H9 (cell line): ENCODE measurements around the gene AXIN1. TPM values are rescaled to one million over a fixed set of nuclear protein-coding genes. Genes with fewer than 3 reads are reported as not detected.

ENCODE experiments used
- DNase-seq: peaks from one replicate; pipeline ENCODE4 v3.0.0-alpha.2; 2017
- H2AFZ ChIP-seq: one replicate; pipeline ENCODE4 v1.6.1; 2013; ENCODE audit warnings: mild to moderate bottlenecking, low read length, control low read depth, moderate library complexity
- H2AK5ac ChIP-seq: 2 replicates; pipeline ENCODE4 v1.6.1; 2013; ENCODE audit warnings: low read length, control low read depth, mixed read lengths; ENCODE audit not compliant: insufficient read length
- H2BK120ac ChIP-seq: one replicate; pipeline ENCODE4 v1.6.1; 2013; ENCODE audit warnings: low read depth, mild to moderate bottlenecking, low read length, control low read depth, inconsistent platforms; ENCODE audit not compliant: poor library complexity, severe bottlenecking
- H2BK12ac ChIP-seq: 2 replicates; pipeline ENCODE4 v1.6.1; 2013; ENCODE audit warnings: low read length, control low read depth, mixed read lengths, low read depth; ENCODE audit not compliant: insufficient read length
- H2BK15ac ChIP-seq: 2 replicates; pipeline ENCODE4 v1.6.1; 2013; ENCODE audit warnings: low read depth, low read length, control low read depth
- H2BK20ac ChIP-seq: one replicate; pipeline ENCODE4 v1.6.1; 2013; ENCODE audit warnings: low read depth, mild to moderate bottlenecking, low read length, control low read depth, inconsistent platforms; ENCODE audit not compliant: poor library complexity, severe bottlenecking
- H2BK5ac ChIP-seq: 2 replicates; pipeline ENCODE4 v1.6.1; 2013; ENCODE audit warnings: low read length, control low read depth, mixed read lengths; ENCODE audit not compliant: insufficient read length
- H3K14ac ChIP-seq: 2 replicates; pipeline ENCODE4 v1.6.1; 2013; ENCODE audit warnings: low read length, control low read depth; ENCODE audit not compliant: insufficient read depth
- H3K18ac ChIP-seq: 2 replicates; pipeline ENCODE4 v1.6.1; 2013; ENCODE audit warnings: low read depth, mild to moderate bottlenecking, mixed read lengths, low read length, control low read depth; ENCODE audit not compliant: insufficient read length
- H3K23ac ChIP-seq: 2 replicates; pipeline ENCODE4 v1.6.1; 2013; ENCODE audit warnings: low read length, control low read depth, mixed read lengths, low read depth; ENCODE audit not compliant: insufficient read length
- H3K23me2 ChIP-seq: 2 replicates; pipeline ENCODE4 v1.6.1; 2013; ENCODE audit warnings: low read depth, mild to moderate bottlenecking, mixed read lengths, low read length, control low read depth; ENCODE audit not compliant: insufficient read length, poor library complexity, severe bottlenecking
- H3K27ac ChIP-seq: 2 replicates; pipeline ENCODE4 v1.5.1; 2013; ENCODE audit warnings: low read length, control low read depth, mixed read lengths, low read depth; ENCODE audit not compliant: insufficient read length
- H3K27me3 ChIP-seq: 2 replicates; pipeline ENCODE4 v1.6.1; 2013; ENCODE audit warnings: low read length, control low read depth, inconsistent platforms; ENCODE audit not compliant: insufficient read depth
- H3K4ac ChIP-seq: 2 replicates; pipeline ENCODE4 v1.6.1; 2013; ENCODE audit warnings: low read depth, mild to moderate bottlenecking, control low read depth, inconsistent platforms, low read length, moderate library complexity
- H3K4me1 ChIP-seq: 2 replicates; pipeline ENCODE4 v1.6.1; 2013; ENCODE audit warnings: low read length, control low read depth, inconsistent platforms; ENCODE audit not compliant: insufficient read depth
- H3K4me2 ChIP-seq: 2 replicates; pipeline ENCODE4 v1.6.1; 2013; ENCODE audit warnings: low read length, control low read depth, mixed read lengths; ENCODE audit not compliant: insufficient read length, insufficient read depth
- H3K56ac ChIP-seq: 2 replicates; pipeline ENCODE4 v1.6.1; 2013; ENCODE audit warnings: low read depth, mild to moderate bottlenecking, mixed read lengths, low read length, control low read depth; ENCODE audit not compliant: insufficient read length
- H3K79me1 ChIP-seq: 2 replicates; pipeline ENCODE4 v1.6.1; 2013; ENCODE audit warnings: low read depth, mild to moderate bottlenecking, moderate library complexity, low read length, control low read depth, inconsistent platforms; ENCODE audit not compliant: insufficient read depth, poor library complexity, severe bottlenecking
- H3K79me2 ChIP-seq: 2 replicates; pipeline ENCODE4 v1.6.1; 2013; ENCODE audit warnings: low read length, control low read depth, inconsistent platforms; ENCODE audit not compliant: insufficient read depth
- H3K9ac ChIP-seq: 2 replicates; pipeline ENCODE4 v1.6.1; 2013; ENCODE audit warnings: low read length, control low read depth, mixed read lengths; ENCODE audit not compliant: insufficient read length; ENCODE audit errors: extremely low read depth
- H3K9me3 ChIP-seq: one replicate; pipeline ENCODE4 v1.6.1; 2013; ENCODE audit warnings: low read depth, low read length, inconsistent platforms; ENCODE audit not compliant: control insufficient read depth
- H3T11ph ChIP-seq: one replicate; pipeline ENCODE4 v1.6.1; 2013; ENCODE audit warnings: mild to moderate bottlenecking, low read length, control low read depth, inconsistent platforms
- H4K20me1 ChIP-seq: one replicate; pipeline ENCODE4 v1.6.1; 2013; ENCODE audit not compliant: control insufficient read depth, insufficient read length, insufficient read depth
- H4K5ac ChIP-seq: 2 replicates; pipeline ENCODE4 v1.6.1; 2013; ENCODE audit warnings: low read depth, mild to moderate bottlenecking, mixed read lengths, low read length, control low read depth; ENCODE audit not compliant: insufficient read length
- H4K8ac ChIP-seq: replicated peaks from 2 replicates; pipeline ENCODE4 v1.6.1; 2013; ENCODE audit warnings: low read length, control low read depth, mixed read lengths, low read depth; ENCODE audit not compliant: insufficient read length
- H4K91ac ChIP-seq: 2 replicates; pipeline ENCODE4 v1.6.1; 2013; ENCODE audit warnings: low read depth, mild to moderate bottlenecking, moderate library complexity, mixed read lengths, low read length, control low read depth; ENCODE audit not compliant: insufficient read length
- H3K27ac Mint-ChIP-seq, 3 experiments: 2 replicates in 2 of 3; 3 replicates in 1 of 3; pipeline ENCODE4 v1.8.0; 2020 to 2021; ENCODE audit warnings: mixed read lengths in 3 of 3, mild to moderate bottlenecking in 1 of 3, moderate library complexity in 1 of 3
- H3K27me3 Mint-ChIP-seq: 2 replicates; pipeline ENCODE4 v1.8.0; 2021; ENCODE audit warnings: low read depth, mild to moderate bottlenecking, moderate library complexity, mixed read lengths
- H3K36me3 Mint-ChIP-seq, 3 experiments: 2 replicates in 2 of 3; 3 replicates in 1 of 3; pipeline ENCODE4 v1.8.0; 2020 to 2021; ENCODE audit warnings: low read depth in 3 of 3, mixed read lengths in 3 of 3; ENCODE audit not compliant: insufficient read depth in 1 of 3
- H3K4me1 Mint-ChIP-seq, 2 experiments: 2 replicates each; pipeline ENCODE4 v1.8.0; 2020; ENCODE audit warnings: mixed read lengths in 2 of 2
- H3K4me3 Mint-ChIP-seq, 2 experiments: 2 replicates in 1 of 2; 3 replicates in 1 of 2; pipeline ENCODE4 v1.8.0; 2020 to 2021; ENCODE audit warnings: mild to moderate bottlenecking in 2 of 2, mixed read lengths in 2 of 2, moderate library complexity in 1 of 2
- H3K9me3 Mint-ChIP-seq, 2 experiments: 2 replicates in 1 of 2; 3 replicates in 1 of 2; pipeline ENCODE4 v1.8.0; 2020; ENCODE audit warnings: mild to moderate bottlenecking in 2 of 2, mixed read lengths in 2 of 2, moderate library complexity in 1 of 2
- WGBS: extraction: QIAGEN DNeasy Blood & Tissue Kit; methylation state at CpG from one replicate; pipeline ENCODE4 v1.1.7; 2013; ENCODE audit warnings: missing lambda C conversion rate, low lambda C conversion rate, mixed read lengths; ENCODE audit not compliant: insufficient read length; ENCODE audit errors: extremely low coverage; 5-methylcytosine and 5-hydroxymethylcytosine counted together
- total RNA-seq: library from RNA; stranded (reverse); gene quantifications from 2 replicates; pipeline ENCODE4 v1.2.1, GENCODE V29; 2021
- TF ChIP-seq, protein P1 (sequence below): fragments of 200-600 bp; sonication (generic); conservative IDR thresholded peaks from 3 replicates; pipeline ENCODE4 v1.8.0; 2021; ENCODE audit warnings: antibody characterized with exemption, mild to moderate bottlenecking

Gene AXIN1
- total RNA-seq, 1 experiment from 2014 or later = 50.9 TPM

DNA sequence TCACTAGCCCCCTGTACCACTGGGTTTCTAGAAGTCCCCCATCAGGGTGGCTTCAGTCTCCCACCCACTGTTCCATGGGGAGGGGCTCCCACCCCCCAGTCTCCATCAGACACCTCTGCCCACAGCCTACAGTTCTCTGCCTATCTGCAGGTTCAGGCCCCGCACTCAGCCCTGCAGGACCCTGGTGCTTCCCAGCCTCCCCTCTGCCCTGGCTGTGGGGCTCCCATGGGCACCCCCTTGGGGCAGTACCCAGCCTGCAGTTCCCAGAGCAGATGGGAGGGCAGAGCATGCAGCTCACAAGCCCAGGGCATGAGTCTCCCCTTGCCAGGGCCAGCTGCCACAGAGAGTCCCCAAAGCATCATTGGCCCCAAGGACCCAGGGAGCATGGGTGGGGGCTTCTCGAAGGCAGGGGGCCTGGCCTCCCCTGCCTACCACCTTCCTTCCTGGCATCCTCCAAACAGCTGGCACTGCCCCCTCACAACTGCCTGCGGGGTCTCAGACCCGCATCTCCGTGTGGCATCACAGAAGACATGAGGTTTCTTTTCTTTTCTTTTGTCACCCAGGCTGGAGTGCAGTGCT is 20.6 kb upstream of the AXIN1 start:
- H2AFZ ChIP-seq = no peak overlapping the region
- H3K14ac ChIP-seq = no peak overlapping the region
- H3K4me3 Mint-ChIP-seq = no peak overlapping the region; a peak in 1 of 5 replicates
- H3K56ac ChIP-seq = no peak overlapping the region
- no peak overlapping the region for H3K18ac ChIP-seq
- TF ChIP-seq, protein P1, sequence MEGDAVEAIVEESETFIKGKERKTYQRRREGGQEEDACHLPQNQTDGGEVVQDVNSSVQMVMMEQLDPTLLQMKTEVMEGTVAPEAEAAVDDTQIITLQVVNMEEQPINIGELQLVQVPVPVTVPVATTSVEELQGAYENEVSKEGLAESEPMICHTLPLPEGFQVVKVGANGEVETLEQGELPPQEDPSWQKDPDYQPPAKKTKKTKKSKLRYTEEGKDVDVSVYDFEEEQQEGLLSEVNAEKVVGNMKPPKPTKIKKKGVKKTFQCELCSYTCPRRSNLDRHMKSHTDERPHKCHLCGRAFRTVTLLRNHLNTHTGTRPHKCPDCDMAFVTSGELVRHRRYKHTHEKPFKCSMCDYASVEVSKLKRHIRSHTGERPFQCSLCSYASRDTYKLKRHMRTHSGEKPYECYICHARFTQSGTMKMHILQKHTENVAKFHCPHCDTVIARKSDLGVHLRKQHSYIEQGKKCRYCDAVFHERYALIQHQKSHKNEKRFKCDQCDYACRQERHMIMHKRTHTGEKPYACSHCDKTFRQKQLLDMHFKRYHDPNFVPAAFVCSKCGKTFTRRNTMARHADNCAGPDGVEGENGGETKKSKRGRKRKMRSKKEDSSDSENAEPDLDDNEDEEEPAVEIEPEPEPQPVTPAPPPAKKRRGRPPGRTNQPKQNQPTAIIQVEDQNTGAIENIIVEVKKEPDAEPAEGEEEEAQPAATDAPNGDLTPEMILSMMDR = no peak
- H3K4me2 ChIP-seq = no peak overlapping the region
- no peak overlapping the region for H2BK15ac ChIP-seq
- H4K5ac ChIP-seq = no peak overlapping the region
- H4K8ac ChIP-seq = no peak overlapping the region
- no CpG with 5 or more reads among the region's 5 CpGs for WGBS
- H3T11ph ChIP-seq = no peak overlapping the region
- no peaks in the 10 kb centered on the region for H3K4me1 ChIP-seq
- H3K9me3 ChIP-seq = no peaks in the 10 kb centered on the region
- H3K4me1 Mint-ChIP-seq = peaks cover 9 to 13% of the 10 kb centered on the region in 2 experiments
- peaks cover 5 to 54% (median 35%) of the 10 kb centered on the region in 3 experiments for H3K36me3 Mint-ChIP-seq
- no peak overlapping the region for H2BK120ac ChIP-seq
- no peak overlapping the region for H4K91ac ChIP-seq
- no peaks in the 10 kb centered on the region for H3K23me2 ChIP-seq
- no peak overlapping the region for H3K27ac ChIP-seq
- no peak overlapping the region for H2AK5ac ChIP-seq
- no peak overlapping the region for H3K23ac ChIP-seq
- H3K9ac ChIP-seq = no peak overlapping the region
- no peaks in the 10 kb centered on the region for H3K27me3 ChIP-seq
- H3K79me1 ChIP-seq = no peaks in the 10 kb centered on the region
- H3K79me2 ChIP-seq = no peaks in the 10 kb centered on the region
- no peak for DNase-seq
- no peaks in the 10 kb centered on the region for H4K20me1 ChIP-seq
- H3K4ac ChIP-seq = no peak overlapping the region
- no peak overlapping the region for H2BK5ac ChIP-seq
- H3K27me3 Mint-ChIP-seq = no peaks in the 10 kb centered on the region; the same call in 1 of the 2 replicates
- H2BK12ac ChIP-seq = no peak overlapping the region
- no peak overlapping the region; a peak in 2 of 7 replicates for H3K27ac Mint-ChIP-seq
- H2BK20ac ChIP-seq = no peak overlapping the region
- no peaks in the 10 kb centered on the region for H3K9me3 Mint-ChIP-seq
